Esophagus muscularis mucosa (tissue), 4 donors: ENCODE measurements around the gene EXOC3L4. TPM values are rescaled to one million over a fixed set of nuclear protein-coding genes. Genes with fewer than 3 reads are reported as not detected.
A peak's percentile ranks its signal among the peaks of the same experiment; 100 is the strongest.

Experiments
- DNase-seq: peaks from one replicate; pipeline ENCODE4 v3.0.0-alpha.2; 2017; ENCODE audit errors: extremely low spot score
- H3K27ac ChIP-seq, 4 donors: fragments of 200-600 bp; sonication (generic); replicated peaks in 1 of 4; 1 replicate in 3 of 4; 2 replicates in 1 of 4; pipeline ENCODE4 v1.5.1; 2016 to 2019; ENCODE audit warnings: mild to moderate bottlenecking in 1 of 4
- H3K27me3 ChIP-seq, 4 donors: fragments of 200-600 bp; sonication (generic); one replicate each; pipeline versions ENCODE4 v1.5.1 to v1.6.0; 2016 to 2019
- H3K36me3 ChIP-seq, 4 donors: fragments of 200-600 bp; sonication (generic); one replicate each; pipeline ENCODE4 v1.5.1; 2016 to 2019
- H3K4me1 ChIP-seq, 4 donors: fragments of 200-600 bp; sonication (generic); one replicate each; pipeline ENCODE4 v1.5.1; 2016 to 2019
- H3K4me3 ChIP-seq, 4 donors: fragments of 200-600 bp; sonication (generic); 1 replicate in 2 of 4; 2 replicates in 2 of 4; pipeline ENCODE4 v1.5.1; 2016 to 2019; ENCODE audit warnings: mild to moderate bottlenecking in 4 of 4, moderate library complexity in 1 of 4
- H3K9me3 ChIP-seq, 4 donors: fragments of 200-600 bp; sonication (generic); 1 replicate in 3 of 4; 2 replicates in 1 of 4; pipeline ENCODE4 v1.5.1; 2016 to 2019
- EP300 ChIP-seq: sonication (generic); formaldehyde crosslinking; IDR thresholded peaks from one replicate; pipeline ENCODE4 v1.6.1; 2017; ENCODE audit warnings: antibody characterized with exemption
- POLR2A ChIP-seq: fragments of 450-650 bp; IDR thresholded peaks from one replicate; pipeline ENCODE4 v1.6.1; 2017; ENCODE audit warnings: antibody characterized with exemption, moderate library complexity, mild to moderate bottlenecking, low read depth
- POLR2AphosphoS5 ChIP-seq, 2 donors: sonication (generic); formaldehyde crosslinking; IDR thresholded peaks; one replicate each; pipeline ENCODE4 v1.6.1; 2017; ENCODE audit warnings: antibody characterized with exemption in 2 of 2
- WGBS: methylation state at CpG from one replicate; pipeline ENCODE4 v1.1.5; 2018; 5-methylcytosine and 5-hydroxymethylcytosine counted together
- intact Hi-C: fragments of 100-400 bp; cut with DNase I; formaldehyde crosslinking; loops from one replicate; pipeline ENCODE4 v1.15.1; 2023
- total RNA-seq, 4 donors: library from RNA; depleted of rRNA; stranded (reverse); fragments of >200 nt; gene quantifications; one replicate each; pipeline versions ENCODE4 v1.1.0 to v1.2.1, GENCODE V29; 2016
- TF ChIP-seq, protein P1 (sequence below), 3 experiments: fragments of 200-600 bp in 2 of 3; fragments of 450-650 bp in 1 of 3; sonication (generic) in 2 of 3; IDR thresholded peaks; one replicate each; pipeline ENCODE4 v1.5.1; 2017 to 2019; ENCODE audit warnings: antibody characterized with exemption in 3 of 3, mild to moderate bottlenecking in 2 of 3, moderate library complexity in 1 of 3

The EXOC3L4 gene
- total RNA-seq, 4 donors from 2014 or later = 0.42 to 2.0 (median 1.2) TPM

GRCh38 chr14:103091883-103092222 is 2.7 kb upstream of the EXOC3L4 start:
- intact Hi-C loops = no loop called here
- peaks cover 6 to 33% (median 26%) of the 10 kb centered on the region in 4 donors for H3K4me1 ChIP-seq
- H3K27me3 ChIP-seq = peaks cover 0 to 9% (median 3%) of the 10 kb centered on the region in 4 donors
- TF ChIP-seq POLR2A = no peak
- TF ChIP-seq, protein P1, sequence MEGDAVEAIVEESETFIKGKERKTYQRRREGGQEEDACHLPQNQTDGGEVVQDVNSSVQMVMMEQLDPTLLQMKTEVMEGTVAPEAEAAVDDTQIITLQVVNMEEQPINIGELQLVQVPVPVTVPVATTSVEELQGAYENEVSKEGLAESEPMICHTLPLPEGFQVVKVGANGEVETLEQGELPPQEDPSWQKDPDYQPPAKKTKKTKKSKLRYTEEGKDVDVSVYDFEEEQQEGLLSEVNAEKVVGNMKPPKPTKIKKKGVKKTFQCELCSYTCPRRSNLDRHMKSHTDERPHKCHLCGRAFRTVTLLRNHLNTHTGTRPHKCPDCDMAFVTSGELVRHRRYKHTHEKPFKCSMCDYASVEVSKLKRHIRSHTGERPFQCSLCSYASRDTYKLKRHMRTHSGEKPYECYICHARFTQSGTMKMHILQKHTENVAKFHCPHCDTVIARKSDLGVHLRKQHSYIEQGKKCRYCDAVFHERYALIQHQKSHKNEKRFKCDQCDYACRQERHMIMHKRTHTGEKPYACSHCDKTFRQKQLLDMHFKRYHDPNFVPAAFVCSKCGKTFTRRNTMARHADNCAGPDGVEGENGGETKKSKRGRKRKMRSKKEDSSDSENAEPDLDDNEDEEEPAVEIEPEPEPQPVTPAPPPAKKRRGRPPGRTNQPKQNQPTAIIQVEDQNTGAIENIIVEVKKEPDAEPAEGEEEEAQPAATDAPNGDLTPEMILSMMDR (IDR thresholded peaks at IDR 0.05) = no peak
- no peak for TF ChIP-seq EP300
- no peak for TF ChIP-seq POLR2AphosphoS5 (IDR thresholded peaks at IDR 0.05)
- H3K27ac ChIP-seq = peak overlapping the region; percentile 31 to 54 (median 46)
- H3K36me3 ChIP-seq = no peaks in the 10 kb centered on the region
- no peaks in the 10 kb centered on the region for H3K9me3 ChIP-seq
- H3K4me3 ChIP-seq = peak overlapping the region; percentile 58 to 74 (median 60)
- WGBS = 67% methylated on average over 8 of the region's 9 CpGs
- DNase-seq = no peak

DNA sequence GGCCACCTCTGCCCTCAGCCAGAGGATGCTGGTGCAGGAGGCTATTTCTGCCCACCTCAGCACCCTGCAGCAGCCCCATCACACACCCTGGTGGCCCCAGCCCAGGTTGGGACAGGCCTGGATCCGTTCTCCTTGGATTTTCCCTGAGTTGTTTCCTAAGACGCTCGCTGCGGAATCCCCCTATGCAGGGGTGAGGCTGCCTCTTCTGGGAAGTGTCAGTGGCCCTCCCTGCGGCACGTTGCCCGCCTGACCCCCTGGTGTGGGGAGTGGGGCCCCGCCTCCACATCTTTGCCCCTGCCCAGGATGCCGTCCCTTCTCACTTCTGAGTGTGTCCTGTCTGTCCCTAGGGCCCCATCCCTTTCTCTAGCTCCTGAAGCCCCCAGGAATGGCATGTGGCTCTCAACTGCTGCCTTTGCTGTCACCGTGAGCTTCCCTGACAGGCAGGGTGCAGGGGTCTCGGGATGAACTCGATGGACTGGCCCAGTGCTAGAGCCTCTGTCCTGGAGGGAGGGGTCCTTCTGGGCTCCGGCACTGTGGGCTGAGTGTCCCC is 594 bp upstream of the EXOC3L4 start:
- WGBS = 87% methylated on average over 10 of the region's 13 CpGs
- peak overlapping the region; percentile 12 to 40 (median 25) for H3K4me3 ChIP-seq
- intact Hi-C loops = no loop called here
- peaks cover 6 to 34% (median 28%) of the 10 kb centered on the region in 4 donors for H3K4me1 ChIP-seq
- DNase-seq = no peak
- H3K27ac ChIP-seq = peak overlapping the region; percentile 57 to 68 (median 66)
- H3K27me3 ChIP-seq = peaks cover 0 to 17% (median 3%) of the 10 kb centered on the region in 4 donors
- H3K36me3 ChIP-seq = no peaks in the 10 kb centered on the region
- no peaks in the 10 kb centered on the region for H3K9me3 ChIP-seq
- no peak for TF ChIP-seq POLR2AphosphoS5 (IDR thresholded peaks at IDR 0.05)
- no peak for TF ChIP-seq POLR2A
- no peak for TF ChIP-seq EP300

DNA sequence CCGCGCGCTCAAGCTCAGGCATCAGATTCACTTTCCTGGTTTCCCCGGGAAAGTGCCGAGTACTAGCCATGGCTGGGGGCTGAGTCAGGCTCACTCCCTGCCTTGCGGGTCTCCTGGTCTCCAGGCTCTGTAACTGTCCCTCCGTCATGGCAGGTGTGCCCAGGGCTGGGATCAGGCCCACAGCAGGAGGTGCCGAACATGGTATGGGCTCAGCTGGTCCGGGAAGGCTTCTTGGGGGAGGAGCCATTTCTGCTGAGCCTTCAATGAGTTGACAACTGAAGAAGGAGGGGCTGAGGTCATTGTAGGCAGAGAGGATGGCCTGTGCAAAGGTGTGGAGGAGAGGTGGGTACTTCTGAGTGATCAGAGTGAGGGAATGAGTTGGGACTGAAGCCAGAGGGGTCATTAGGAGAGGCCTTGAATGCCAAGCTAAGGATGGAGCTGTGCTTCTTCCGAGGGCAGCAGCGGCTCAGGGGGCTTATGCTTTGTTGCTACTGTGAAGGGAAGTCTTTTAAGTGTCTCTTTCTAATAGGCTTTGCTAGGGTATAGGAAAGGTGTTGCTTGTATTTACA is 769 bp downstream of the EXOC3L4 start:
- DNase-seq = no peak
- Histone ChIP-seq H3K9me3 (no peaks in the 10 kb centered on the region), H3K27ac (peak overlapping the region in 3 of 4 donors; percentile 57 to 68 (median 63)), H3K27me3 (peaks cover 0 to 30% (median 7%) of the 10 kb centered on the region in 4 donors), H3K4me1 (peaks cover 6 to 39% (median 32%) of the 10 kb centered on the region in 4 donors), H3K36me3 (no peaks in the 10 kb centered on the region), H3K4me3 (no peak overlapping the region)
- intact Hi-C loops = no loop called here
- TF ChIP-seq EP300 (no peak), POLR2A (no peak), POLR2AphosphoS5 (IDR thresholded peaks at IDR 0.05) (no peak)
- TF ChIP-seq, protein P1 (IDR thresholded peaks at IDR 0.05) = no peak
- 80% methylated on average over 4 of the region's 11 CpGs for WGBS

GRCh38 chr14:103096387-103096786 is 1.9 kb downstream of the EXOC3L4 start:
- 64% methylated on average over 4 of the region's 4 CpGs for whole genome bisulfite sequencing
- no peak for DNase-seq
- Histone ChIP-seq H3K27ac (no peak overlapping the region), H3K4me1 (peaks cover under 1 to 29% (median 24%) of the 10 kb centered on the region in 4 donors), H3K4me3 (no peak overlapping the region), H3K27me3 (peaks cover 0 to 40% (median 4%) of the 10 kb centered on the region in 4 donors), H3K36me3 (no peaks in the 10 kb centered on the region), H3K9me3 (no peaks in the 10 kb centered on the region)
- intact Hi-C loops = no loop called here
- no peak for TF ChIP-seq EP300
- TF ChIP-seq, protein P1 (IDR thresholded peaks at IDR 0.05) = no peak
- TF ChIP-seq POLR2AphosphoS5 (IDR thresholded peaks at IDR 0.05) = no peak
- no peak for TF ChIP-seq POLR2A

DNA sequence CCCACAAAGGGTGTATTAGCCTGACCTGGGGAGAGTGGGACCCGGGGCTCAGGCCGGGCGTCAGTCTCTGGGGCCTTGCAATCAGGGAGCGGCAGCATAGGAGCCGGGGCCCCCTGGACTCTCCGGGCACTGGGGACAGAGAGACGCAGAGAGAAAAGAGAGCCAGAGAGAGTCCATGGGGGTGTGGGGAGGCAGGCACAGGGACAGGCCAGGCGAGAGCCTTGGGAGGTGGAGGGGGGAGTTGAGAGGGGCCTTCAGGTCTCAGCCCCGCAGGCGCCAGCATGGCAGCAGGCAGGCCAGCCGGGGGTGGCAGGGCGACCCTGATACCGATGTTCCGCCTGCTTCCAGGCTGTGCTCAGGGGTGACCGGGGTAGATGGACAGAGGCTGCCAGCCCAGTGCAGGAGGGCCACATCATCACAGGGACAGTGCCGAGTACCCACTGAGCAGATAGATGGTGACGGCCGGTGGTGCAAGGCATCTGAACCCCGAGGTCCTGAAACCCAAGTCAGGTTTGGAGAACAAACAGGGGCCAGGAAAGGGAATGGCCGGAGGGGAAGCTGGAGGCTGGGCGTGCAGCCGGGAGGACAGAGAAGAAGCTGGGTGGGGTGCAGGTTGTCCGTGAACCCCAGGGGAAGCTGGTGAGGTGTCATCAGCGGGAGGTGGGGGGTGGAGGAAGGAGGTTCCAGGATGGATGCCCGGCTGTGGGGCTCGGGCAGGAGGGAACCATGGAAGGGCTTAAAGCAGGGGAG is 2.9 kb downstream of the EXOC3L4 start:
- Histone ChIP-seq H3K9me3 (no peaks in the 10 kb centered on the region), H3K4me3 (no peak overlapping the region), H3K4me1 (peaks cover 4 to 32% (median 25%) of the 10 kb centered on the region in 4 donors), H3K27ac (no peak overlapping the region), H3K27me3 (peaks cover 0 to 50% (median 11%) of the 10 kb centered on the region in 4 donors), H3K36me3 (no peaks in the 10 kb centered on the region)
- DNase-seq = no peak
- no peak for TF ChIP-seq EP300
- TF ChIP-seq, protein P1 (IDR thresholded peaks at IDR 0.05) = no peak
- 84% methylated on average over 22 of the region's 26 CpGs for WGBS
- intact Hi-C loops = no loop called here
